NCI-H2227 treated with DMSO at 0.1 percent for 48 hours (cell line): ENCODE measurements around the gene KIF4A.
"Not testable (repeated sequence)": the region's sequence is repeated elsewhere in the genome, so short reads cannot be mapped to it uniquely, and the experiment has no call there.

Experiments
- DNase-seq: peaks from one replicate; lab custom pipeline; 2025; lab: John Stamatoyannopoulos, UW

Gene KIF4A

GRCh38 chrX:70292788-70293187 is 2.9 kb downstream of the KIF4A start:
- DNase-seq, result no peak

GRCh38 chrX:70293621-70294020 is 3.7 kb downstream of the KIF4A start:
- DNase-seq, result no peak

- DNase-seq, result no peak
Measured at GRCh38 chrX:70301716-70302115, 11.8 kb downstream of the KIF4A start.

- no peak for DNase-seq
Measured at GRCh38 chrX:70313503-70313902, 23.6 kb downstream of the KIF4A start.

GRCh38 chrX:70322784-70323183 is 32.9 kb downstream of the KIF4A start:
- no peak for DNase-seq

GRCh38 chrX:70323628-70324027 is 33.7 kb downstream of the KIF4A start:
- DNase-seq, result not testable (repeated sequence)

GRCh38 chrX:70324326-70324725 is 34.4 kb downstream of the KIF4A start:
- DNase-seq, result no peak

- DNase-seq, result no peak
Measured at GRCh38 chrX:70331161-70331560, 41.3 kb downstream of the KIF4A start.

- no peak for DNase-seq
Measured at GRCh38 chrX:70332600-70332999, 42.7 kb downstream of the KIF4A start.

- DNase-seq, result no peak
Measured at GRCh38 chrX:70336767-70337166, 46.9 kb downstream of the KIF4A start.

- no peak for DNase-seq
Measured at GRCh38 chrX:70338290-70338689, 48.4 kb downstream of the KIF4A start.

- no peak for DNase-seq
Measured at GRCh38 chrX:70343435-70343834, 53.5 kb downstream of the KIF4A start.

GRCh38 chrX:70346418-70347070 is 56.6 kb downstream of the KIF4A start:
- DNase-seq, result no peak

- not testable (repeated sequence) for DNase-seq
Measured at GRCh38 chrX:70348825-70349224, 58.9 kb downstream of the KIF4A start.

GRCh38 chrX:70349367-70350125 is 59.6 kb downstream of the KIF4A start:
- DNase-seq, result not testable (repeated sequence)

- DNase-seq, result peak; percentile 50
Measured at GRCh38 chrX:70352496-70352895, 62.6 kb downstream of the KIF4A start.

GRCh38 chrX:70353514-70353913 is 63.6 kb downstream of the KIF4A start:
- no peak for DNase-seq

GRCh38 chrX:70354716-70355115 is 64.8 kb downstream of the KIF4A start:
- no peak for DNase-seq

- no peak for DNase-seq
Measured at GRCh38 chrX:70359458-70359857, 69.6 kb downstream of the KIF4A start.

- DNase-seq, result no peak
Measured at GRCh38 chrX:70360366-70360765, 70.5 kb downstream of the KIF4A start.

- not testable (repeated sequence) for DNase-seq
Measured at GRCh38 chrX:70368731-70369130, 78.8 kb downstream of the KIF4A start.

GRCh38 chrX:70386235-70386634 is 96.3 kb downstream of the KIF4A start:
- DNase-seq, result no peak

GRCh38 chrX:70398899-70399298 is 109.0 kb downstream of the KIF4A start:
- DNase-seq, result no peak

- DNase-seq, result not testable (repeated sequence)
Measured at GRCh38 chrX:70400181-70400580, 110.3 kb downstream of the KIF4A start.
